Measurements from ENCODE around the gene TRIM7.
"Not testable (repeated sequence)": the region's sequence is repeated elsewhere in the genome, so short reads cannot be mapped to it uniquely, and the experiment has no call there.

TRIM7 gene

GRCh38 chr5:181169459-181170236, 35.3 kb downstream of the TRIM7 start:
- FAIRE-seq, result not testable (repeated sequence)

- FAIRE-seq, result no peak
These were observed 36.3 kb downstream of the TRIM7 start for GRCh38 chr5:181168595-181169118.

- no peak for FAIRE-seq
These were observed 37.0 kb downstream of the TRIM7 start for GRCh38 chr5:181167814-181168488.

- FAIRE-seq, result no peak
These were observed 37.9 kb downstream of the TRIM7 start for GRCh38 chr5:181166812-181167733.

- FAIRE-seq, result no peak
These were observed 40.7 kb downstream of the TRIM7 start for GRCh38 chr5:181164076-181164952.

- FAIRE-seq, result no peak
These were observed 41.4 kb downstream of the TRIM7 start for GRCh38 chr5:181163487-181164075.

GRCh38 chr5:181161534-181162175, 43.3 kb downstream of the TRIM7 start:
- no peak for FAIRE-seq

- not testable (repeated sequence) for FAIRE-seq
These were observed 44.1 kb downstream of the TRIM7 start for GRCh38 chr5:181160755-181161533.

- FAIRE-seq, result no peak
These were observed 44.7 kb downstream of the TRIM7 start for GRCh38 chr5:181160152-181160754.

GRCh38 chr5:181159286-181160151, 45.5 kb downstream of the TRIM7 start:
- FAIRE-seq, result no peak

- FAIRE-seq, result no peak
These were observed 46.1 kb downstream of the TRIM7 start for GRCh38 chr5:181158869-181159268.

GRCh38 chr5:181156758-181157157, 48.2 kb downstream of the TRIM7 start:
- FAIRE-seq, result no peak

- FAIRE-seq, result no peak
These were observed 51.2 kb downstream of the TRIM7 start for GRCh38 chr5:181153814-181154213.

- FAIRE-seq, result no peak
These were observed 52.6 kb downstream of the TRIM7 start for GRCh38 chr5:181152406-181152805.

- FAIRE-seq, result no peak
These were observed 53.9 kb downstream of the TRIM7 start for GRCh38 chr5:181151146-181151545.

GRCh38 chr5:181149806-181150733, 54.9 kb downstream of the TRIM7 start:
- FAIRE-seq, result no peak

GRCh38 chr5:181149355-181149754, 55.6 kb downstream of the TRIM7 start:
- no peak for FAIRE-seq

All from islet of Langerhans (tissue), 1 donor.